ENCODE results near the gene STON1.
"Not testable (repeated sequence)": the region's sequence is repeated elsewhere in the genome, so short reads cannot be mapped to it uniquely, and the experiment has no call there.

The STON1 gene

GRCh38 chr2:48530033-48530811 lies at the start of gene STON1:
TSS of gene STON1 (plus strand) at chr2:48530154. CDS start at chr2:48580634, 50,480 bp downstream.
- in situ Hi-C loops (cut with MboI; ENCODE audit: low sequenced_read_pairs): no loop called here

- in situ Hi-C loops (cut with MboI; ENCODE audit: low sequenced_read_pairs): no loop called here
Measured at GRCh38 chr2:48480526-48480925, 49.4 kb upstream of the STON1 start.

GRCh38 chr2:48482313-48482712 lies 47.6 kb upstream of the STON1 start:
- in situ Hi-C loops (cut with MboI; ENCODE audit: low sequenced_read_pairs): no loop called here

GRCh38 chr2:48482769-48483168 lies 47.2 kb upstream of the STON1 start:
- in situ Hi-C loops (cut with MboI; ENCODE audit: low sequenced_read_pairs): no loop called here

GRCh38 chr2:48483506-48483905 lies 46.4 kb upstream of the STON1 start:
- in situ Hi-C loops (cut with MboI; ENCODE audit: low sequenced_read_pairs): no loop called here

- in situ Hi-C loops (cut with MboI; ENCODE audit: low sequenced_read_pairs): no loop called here
Measured at GRCh38 chr2:48483916-48484315, 46.0 kb upstream of the STON1 start.

- in situ Hi-C loops (cut with MboI; ENCODE audit: low sequenced_read_pairs): no loop called here
Measured at GRCh38 chr2:48488545-48488944, 41.4 kb upstream of the STON1 start.

- in situ Hi-C loops (cut with MboI; ENCODE audit: low sequenced_read_pairs): no loop called here
Measured at GRCh38 chr2:48496849-48497248, 33.1 kb upstream of the STON1 start.

- in situ Hi-C loops (cut with MboI; ENCODE audit: low sequenced_read_pairs): no loop called here
Measured at GRCh38 chr2:48504647-48505327, 25.2 kb upstream of the STON1 start.

- in situ Hi-C loops (cut with MboI; ENCODE audit: low sequenced_read_pairs): no loop called here
Measured at GRCh38 chr2:48507111-48507510, 22.8 kb upstream of the STON1 start.

GRCh38 chr2:48508461-48509124 lies 21.4 kb upstream of the STON1 start:
- in situ Hi-C loops (cut with MboI; ENCODE audit: low sequenced_read_pairs): no loop called here

GRCh38 chr2:48510329-48510728 lies 19.6 kb upstream of the STON1 start:
- in situ Hi-C loops (cut with MboI; ENCODE audit: low sequenced_read_pairs): no loop called here

- in situ Hi-C loops (cut with MboI; ENCODE audit: low sequenced_read_pairs): no loop called here
Measured at GRCh38 chr2:48511849-48512470, 18.0 kb upstream of the STON1 start.

- in situ Hi-C loops (cut with MboI; ENCODE audit: low sequenced_read_pairs): no loop called here
Measured at GRCh38 chr2:48512571-48512970, 17.4 kb upstream of the STON1 start.

GRCh38 chr2:48514348-48515003 lies 15.5 kb upstream of the STON1 start:
- in situ Hi-C loops (cut with MboI; ENCODE audit: low sequenced_read_pairs): no loop called here

GRCh38 chr2:48515513-48515985 lies 14.4 kb upstream of the STON1 start:
- in situ Hi-C loops (cut with MboI; ENCODE audit: low sequenced_read_pairs): no loop called here

- in situ Hi-C loops (cut with MboI; ENCODE audit: low sequenced_read_pairs): no loop called here
Measured at GRCh38 chr2:48519593-48519992, 10.4 kb upstream of the STON1 start.

GRCh38 chr2:48524756-48525155 lies 5.2 kb upstream of the STON1 start:
- in situ Hi-C loops (cut with MboI; ENCODE audit: low sequenced_read_pairs): not testable (repeated sequence)

- in situ Hi-C loops (cut with MboI; ENCODE audit: low sequenced_read_pairs): no loop called here
Measured at GRCh38 chr2:48525269-48525943, 4.5 kb upstream of the STON1 start.

- in situ Hi-C loops (cut with MboI; ENCODE audit: low sequenced_read_pairs): no loop called here
Measured at GRCh38 chr2:48527226-48527885, 2.6 kb upstream of the STON1 start.
